Endothelial cell of hepatic sinusoid (primary cell): Measurements from ENCODE around the gene SYNPO.

Experiments used
- in situ Hi-C: cut with HindIII; loops from 2 replicates; pipeline ENCODE4 v1.10.0; 2017; ENCODE audit warnings: low sequenced_read_pairs

SYNPO gene

DNA sequence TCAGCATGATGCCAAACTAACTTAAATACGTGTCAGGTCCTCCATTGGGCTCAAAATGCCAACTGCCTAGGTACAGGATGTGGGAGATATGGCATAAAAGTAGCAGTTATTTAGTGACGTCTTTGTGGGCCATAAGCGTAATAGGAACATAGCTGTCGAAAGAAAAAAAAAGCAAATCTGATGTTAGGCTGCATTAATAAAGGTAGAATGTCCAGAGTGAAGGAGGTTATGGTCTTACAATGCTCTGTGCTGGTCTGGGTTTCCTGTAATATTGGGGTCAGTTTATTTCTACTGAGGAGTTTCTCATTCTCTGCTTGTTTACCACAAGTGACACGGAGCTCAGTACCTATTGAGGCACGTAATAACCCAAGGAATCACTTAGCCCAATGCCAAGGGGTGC, 33.4 kb upstream of the SYNPO start:
- in situ Hi-C loops = no loop called here

DNA sequence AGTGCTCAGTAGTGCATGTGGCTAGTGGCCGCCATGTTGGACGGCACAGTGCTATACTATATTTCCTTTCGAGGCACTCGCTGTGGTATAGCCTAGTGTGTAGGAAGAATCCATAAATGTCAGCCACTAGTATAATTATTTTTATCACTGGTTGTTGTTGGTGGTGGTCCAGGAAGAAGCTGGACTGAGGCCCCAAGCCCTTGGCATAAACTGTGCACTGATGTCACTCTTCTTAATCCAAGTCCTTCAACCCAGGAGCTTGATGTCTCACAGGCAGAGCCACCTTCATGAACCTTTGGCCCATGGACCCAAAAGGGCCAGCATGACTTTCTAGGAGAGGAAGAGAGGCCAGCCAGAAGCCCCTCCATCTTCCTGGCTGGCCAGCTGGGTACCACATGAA, 32.5 kb upstream of the SYNPO start:
- in situ Hi-C loops = no loop called here

DNA sequence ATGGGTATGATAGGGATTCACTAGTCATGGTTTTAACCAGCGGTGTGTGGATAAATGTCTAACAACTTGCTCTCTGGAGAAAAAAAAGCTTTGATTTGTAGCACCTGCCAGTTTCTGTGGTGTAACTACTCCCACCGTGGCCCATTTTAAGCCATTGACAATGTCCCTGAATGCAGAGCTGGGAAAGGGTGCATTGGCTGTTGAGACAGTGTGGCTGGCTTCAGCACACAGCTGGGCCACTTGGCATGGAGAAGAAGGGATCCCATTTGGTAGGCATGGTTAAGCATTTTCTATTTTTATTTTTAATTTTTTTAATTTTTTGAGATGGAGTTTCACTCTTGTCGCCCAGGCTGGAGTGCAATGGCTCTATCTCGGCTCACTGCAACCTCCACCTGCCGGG, 31.5 kb upstream of the SYNPO start:
- in situ Hi-C loops = no loop called here

DNA sequence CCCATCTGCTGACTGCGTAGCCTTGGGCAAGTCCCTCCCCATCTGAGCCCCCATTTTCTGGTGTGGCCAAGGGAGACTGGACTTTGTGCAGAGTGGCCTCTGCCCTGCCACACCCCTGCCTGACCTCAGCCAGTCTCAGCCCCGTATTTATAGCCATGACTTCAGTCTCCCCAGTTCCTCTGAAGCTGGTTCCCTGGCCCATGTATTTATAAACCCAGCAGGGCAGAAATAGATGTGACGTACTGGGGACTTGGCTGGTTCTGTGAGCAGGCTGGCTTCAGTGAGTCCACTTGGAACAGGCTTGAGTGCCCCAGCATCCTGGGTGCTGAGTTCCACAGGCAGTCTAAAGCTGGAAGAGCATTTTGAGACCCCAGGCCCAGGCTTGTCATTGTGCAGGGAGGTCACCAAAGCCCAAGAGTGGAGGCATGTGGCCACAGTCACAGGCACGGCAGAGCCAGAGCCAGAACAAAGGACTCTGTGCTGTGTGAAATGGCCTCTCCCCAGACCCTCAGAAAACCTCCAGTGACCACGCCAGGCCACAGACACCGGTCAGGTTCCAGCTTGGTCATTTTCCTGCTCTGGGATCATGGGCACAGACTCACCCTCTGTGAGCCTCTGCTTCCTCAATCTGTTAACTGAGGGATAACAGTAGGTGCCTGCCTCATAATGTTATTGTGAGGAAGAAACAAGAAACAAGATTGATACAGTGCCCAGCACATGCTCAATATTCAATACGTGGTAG, 30.4 kb upstream of the SYNPO start:
- in situ Hi-C loops = no loop called here

DNA sequence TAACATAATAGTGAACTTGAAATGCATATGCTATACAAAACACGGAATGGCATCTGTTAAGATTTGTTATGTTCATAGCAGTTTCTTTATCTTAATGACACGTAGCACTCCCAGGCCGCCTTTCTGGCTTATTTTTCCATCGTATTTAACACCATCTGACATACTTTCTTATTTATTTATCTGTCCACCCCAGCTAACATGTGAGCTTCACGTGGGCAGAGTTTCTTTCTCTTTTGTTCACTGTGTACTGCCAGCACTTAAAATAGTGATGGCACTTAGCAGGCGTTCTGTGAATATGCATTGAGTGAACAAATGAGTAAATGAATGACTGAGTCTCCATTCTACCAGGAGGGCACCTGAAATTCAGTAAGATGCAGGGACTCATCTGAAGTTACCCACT, 29.4 kb upstream of the SYNPO start:
- in situ Hi-C loops = no loop called here

DNA sequence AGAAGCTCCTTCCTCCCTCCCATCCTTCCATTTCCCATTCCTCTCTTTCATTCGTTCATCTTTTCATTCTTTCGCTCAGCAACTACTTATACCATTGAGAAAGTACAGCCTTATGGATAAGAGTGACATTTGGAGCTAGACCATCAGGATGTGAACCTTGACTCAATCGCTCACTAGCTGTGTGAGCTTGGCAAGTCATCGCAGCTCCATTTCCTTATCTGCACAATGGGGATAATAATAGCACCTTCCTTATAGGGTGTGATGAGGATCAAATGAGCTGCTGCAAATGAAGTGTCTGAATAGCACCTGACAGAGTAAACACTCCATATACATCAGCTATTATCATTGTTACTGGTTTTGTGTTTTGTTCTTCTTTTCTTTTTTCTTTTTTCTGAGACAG, 28.1 kb upstream of the SYNPO start:
- in situ Hi-C loops = no loop called here

DNA sequence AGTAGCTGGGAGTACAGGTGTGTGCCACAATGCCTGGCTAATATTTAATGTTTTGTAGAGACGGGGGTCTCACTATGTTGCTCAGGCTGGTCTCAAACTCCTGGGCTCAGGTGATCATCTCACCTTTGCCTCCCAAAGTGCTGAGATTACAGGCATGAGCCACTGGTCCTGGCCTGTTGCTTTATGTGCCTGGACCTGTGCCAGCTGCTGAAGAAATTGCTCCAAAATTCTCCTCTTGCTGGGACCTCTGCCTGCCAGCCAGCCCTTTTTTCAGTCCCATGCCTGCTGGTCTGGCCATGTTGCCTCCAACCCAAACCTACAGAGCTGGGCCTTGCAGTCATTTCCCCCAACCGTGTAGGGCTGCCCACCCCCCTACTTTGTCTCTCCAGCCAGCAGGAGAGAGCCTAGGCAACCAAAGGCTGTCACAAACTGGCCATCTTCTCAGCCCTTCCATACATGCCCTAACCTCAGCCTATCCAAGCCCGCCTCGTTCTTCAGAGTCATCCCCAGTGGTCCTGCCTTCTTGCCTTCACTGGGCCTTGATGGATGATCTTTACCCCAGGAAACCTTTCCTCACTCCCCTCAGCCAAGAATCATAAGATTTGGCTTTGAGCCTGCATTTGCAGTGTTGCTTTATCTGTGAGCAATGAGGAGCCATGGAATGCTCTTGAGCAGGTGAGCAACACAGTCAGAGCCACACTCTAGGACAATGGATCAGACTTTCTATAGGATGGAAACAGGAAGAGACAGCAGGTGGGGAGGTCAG, 27.4 kb upstream of the SYNPO start:
- in situ Hi-C loops = no loop called here

DNA sequence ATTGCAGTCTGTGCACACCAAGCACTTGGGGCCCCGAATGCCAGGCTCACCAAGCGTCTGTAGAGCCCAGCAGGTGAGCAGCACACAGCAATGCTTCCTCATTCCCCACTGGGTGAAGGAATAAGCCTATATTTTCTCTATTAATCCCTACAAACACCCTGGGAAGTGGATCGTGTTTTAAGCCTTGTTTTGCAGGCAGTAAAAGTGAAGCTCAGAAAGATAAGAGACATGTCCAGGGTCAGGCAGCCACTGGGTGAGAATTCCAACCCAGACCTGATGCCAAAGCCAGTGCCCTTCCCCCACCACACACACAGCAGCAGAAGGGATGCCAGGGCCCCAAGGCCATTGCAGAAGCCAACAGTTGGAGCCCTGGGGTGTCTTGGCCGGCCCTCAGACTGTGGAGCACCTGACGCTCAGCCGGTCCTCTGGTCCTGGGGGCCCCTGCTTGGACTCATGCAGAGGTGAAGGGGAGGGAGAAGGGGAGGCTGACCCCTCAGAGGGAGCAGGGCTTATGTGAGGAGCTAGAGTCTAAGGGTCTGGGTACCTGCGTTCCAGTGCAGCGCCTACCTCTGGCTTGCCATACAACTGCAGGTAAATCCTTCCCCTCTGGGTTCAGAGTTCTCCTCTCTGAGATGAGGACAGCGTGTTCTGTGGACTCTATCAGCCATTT, 26.3 kb upstream of the SYNPO start:
- in situ Hi-C loops = no loop called here

DNA sequence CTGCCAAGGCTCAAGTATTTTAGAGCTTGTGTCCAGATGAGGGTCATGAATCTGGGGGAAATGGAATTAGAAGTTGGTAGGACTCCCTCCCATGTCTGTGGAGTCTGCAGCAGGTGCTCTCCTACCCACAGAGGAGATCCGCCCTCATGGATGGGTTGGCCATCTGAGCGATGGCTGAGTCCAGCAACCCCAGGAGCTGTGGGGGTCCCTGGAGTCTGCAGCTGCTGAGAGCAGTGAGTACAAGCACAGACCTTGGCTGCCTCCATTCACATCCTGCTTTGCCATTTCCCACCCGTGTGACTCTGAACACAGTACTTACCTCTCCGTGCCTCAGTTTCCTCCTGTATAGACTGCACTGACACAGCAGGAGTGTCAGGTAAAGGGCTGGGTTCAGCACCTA, 25.8 kb upstream of the SYNPO start:
- in situ Hi-C loops = loop anchor here (5.0 kb wide), 1 partner anchor 48 kb away; the partner anchor contains the start of gene MYOZ3

DNA sequence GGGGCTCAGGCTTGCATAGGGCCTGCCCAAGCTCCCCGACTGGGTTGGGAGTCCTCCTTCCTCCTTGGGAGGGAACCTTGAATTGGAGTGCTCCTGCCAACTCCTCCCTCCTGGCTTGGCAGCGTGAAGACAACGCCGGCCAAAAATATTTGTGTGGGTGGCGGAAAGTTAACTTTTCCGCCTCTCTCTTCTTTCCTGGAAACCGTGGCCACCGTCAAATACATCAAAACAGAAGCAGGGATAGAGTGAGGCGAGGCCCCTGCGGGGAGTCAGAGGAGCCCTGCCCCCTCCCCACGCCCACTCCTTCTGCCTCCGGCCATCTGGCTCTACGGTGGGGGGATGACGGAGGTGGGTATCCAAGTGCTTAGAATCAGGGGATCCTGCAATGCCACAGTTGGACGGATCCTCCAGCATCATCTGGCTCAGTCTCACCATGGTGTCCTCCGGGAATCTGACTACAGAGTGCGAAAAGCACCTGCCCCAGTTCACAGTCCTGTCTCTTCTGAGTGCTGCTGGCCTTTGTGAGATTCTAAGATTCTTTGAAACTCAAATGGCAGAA, 25.2 kb upstream of the SYNPO start:
- in situ Hi-C loops = loop anchor here (5.0 kb wide), 1 partner anchor 47 kb away; the partner anchor contains the start of gene MYOZ3

DNA sequence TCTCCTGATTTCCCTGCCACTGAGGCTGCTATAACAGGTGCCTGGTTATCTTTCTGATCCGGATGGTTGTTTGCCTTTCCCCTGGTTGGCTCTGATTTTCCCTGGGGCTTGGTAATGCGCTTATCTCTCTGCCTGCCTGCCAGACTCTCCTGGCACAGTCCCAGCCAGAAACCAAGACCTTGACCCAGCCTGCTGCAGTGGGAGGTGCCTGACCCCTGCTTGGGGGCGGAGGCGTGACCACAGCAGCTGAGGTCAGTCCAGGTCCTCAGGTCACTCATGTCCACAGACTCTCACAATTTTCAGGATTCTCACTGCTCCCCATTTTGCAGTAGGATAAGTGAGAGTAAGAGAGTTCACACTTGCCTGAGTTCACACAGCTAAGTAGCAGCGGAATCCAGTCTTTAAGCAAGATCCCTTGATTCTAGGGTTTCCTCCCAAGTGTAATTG, 24.4 kb upstream of the SYNPO start:
- in situ Hi-C loops = loop anchor here (5.0 kb wide), 1 partner anchor 46 kb away; the partner anchor contains the start of gene MYOZ3

DNA sequence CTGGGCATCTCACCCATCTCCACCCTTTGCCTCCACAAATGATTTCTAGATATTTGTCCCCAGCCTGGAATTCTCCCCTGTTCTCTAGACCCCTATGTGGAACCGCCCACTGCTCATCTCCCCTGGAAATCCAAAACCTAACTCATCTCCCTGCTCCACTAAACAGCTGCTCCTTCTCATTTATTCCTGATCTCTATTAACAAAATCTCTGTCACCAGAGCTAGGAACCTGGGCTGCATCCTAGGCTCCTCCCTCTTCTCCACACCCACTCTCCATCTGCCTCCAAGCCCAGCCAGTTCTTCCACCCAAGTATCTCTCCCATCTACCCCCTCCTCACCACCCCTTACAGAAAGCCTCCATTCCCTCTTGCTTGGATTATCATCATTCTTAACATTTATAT, 24.0 kb upstream of the SYNPO start:
- in situ Hi-C loops = loop anchor here (5.0 kb wide), 1 partner anchor 46 kb away; the partner anchor contains the start of gene MYOZ3

DNA sequence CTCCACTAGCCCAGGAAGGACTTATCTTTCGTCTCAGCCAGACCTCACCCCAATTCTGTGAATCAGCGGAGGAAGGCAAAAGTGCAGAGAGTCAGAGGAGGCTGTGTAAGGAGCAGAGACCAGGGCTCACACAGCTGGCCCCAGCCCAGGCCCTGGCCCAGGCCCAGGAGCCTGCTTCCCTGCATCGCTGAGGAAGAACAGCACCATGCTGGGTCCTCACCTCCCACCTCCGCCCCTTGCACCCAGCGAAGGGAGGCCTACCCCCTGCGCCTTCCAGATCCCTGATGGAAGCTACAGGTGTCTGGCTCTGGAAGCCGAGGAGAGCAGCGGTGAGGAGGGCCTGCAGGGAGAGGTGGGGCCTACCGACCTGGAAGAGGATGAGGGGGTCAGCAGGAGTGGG, 22.3 kb upstream of the SYNPO start:
- in situ Hi-C loops = loop anchor here (5.0 kb wide), 1 partner anchor 44 kb away; the partner anchor contains the start of gene MYOZ3

DNA sequence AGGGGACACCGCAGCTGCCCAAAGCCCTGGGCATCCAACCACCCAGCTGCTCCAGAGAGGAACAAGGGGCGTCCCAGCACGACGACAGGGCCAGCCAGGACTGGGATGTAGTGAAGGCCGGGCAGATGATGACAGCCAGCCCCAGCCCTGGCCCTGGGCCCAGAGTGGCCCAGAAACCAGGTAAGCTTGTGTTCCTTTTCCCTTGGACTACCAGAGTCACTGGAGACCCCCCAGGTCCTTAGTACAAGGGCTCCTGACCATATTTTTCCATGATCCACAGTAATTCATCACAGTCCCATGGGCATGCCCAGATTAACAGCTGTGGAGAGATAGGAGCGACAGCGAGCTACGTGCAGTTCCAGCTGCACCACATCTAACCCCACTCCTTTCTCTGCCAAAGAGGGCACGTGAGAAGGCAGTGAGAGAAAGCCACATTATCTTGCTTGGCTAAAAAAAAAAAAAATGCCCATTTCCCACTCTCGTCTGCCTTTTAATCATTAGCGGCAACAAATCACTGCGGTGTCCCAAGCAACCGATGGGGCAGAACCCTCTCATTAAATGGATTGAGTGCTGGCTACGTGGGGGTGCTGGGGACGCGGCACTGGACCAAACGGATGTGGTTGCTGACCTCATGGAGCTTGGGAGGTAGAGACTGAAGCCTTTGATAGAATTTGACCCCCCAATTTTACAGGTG, 21.7 kb upstream of the SYNPO start:
- in situ Hi-C loops = loop anchor here (5.0 kb wide), 1 partner anchor 44 kb away; the partner anchor contains the start of gene MYOZ3

DNA sequence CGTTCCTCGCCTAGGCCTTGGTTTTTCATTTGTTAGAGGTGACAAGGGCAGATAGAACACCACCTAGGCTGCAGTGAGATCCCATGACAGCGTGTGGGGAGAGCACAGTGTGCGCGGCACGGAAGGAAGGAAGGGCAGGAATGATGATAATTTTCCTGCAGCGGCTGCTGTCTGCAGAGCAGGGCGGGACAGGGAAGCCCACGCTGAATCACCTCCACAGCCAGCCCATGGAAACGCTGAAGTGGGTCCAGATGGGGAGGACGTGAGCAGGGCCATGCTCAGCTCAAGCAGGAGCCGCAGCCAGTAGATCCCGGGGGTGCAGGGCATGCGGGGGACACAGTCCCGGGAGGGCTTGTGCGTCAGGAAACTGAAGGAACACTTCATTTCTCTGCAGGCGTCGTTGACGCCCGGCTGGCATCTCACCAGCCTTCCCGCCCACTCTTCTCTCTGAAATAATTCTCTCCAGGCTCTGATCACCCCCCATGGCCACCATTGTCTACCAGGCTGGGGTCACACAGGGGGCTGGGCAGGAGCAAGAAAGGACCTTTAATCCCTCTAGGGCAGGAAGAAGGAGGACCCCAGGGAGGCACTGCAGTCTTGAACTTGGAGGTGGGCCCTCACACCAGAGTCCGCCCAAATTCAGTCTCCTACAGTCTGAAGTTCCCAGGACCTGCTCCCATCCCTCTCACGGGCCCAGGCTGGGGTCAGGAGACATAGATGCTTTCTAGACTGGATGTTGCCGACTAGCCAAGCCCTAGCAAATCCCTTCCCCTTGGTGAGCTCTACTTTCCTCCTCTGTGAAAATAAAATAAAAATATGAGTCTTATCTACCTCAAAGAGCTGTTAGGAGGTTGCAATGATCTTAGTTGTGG, 20.9 kb upstream of the SYNPO start:
- in situ Hi-C loops = loop anchor here (5.0 kb wide), 1 partner anchor 43 kb away; the partner anchor contains the start of gene MYOZ3

DNA sequence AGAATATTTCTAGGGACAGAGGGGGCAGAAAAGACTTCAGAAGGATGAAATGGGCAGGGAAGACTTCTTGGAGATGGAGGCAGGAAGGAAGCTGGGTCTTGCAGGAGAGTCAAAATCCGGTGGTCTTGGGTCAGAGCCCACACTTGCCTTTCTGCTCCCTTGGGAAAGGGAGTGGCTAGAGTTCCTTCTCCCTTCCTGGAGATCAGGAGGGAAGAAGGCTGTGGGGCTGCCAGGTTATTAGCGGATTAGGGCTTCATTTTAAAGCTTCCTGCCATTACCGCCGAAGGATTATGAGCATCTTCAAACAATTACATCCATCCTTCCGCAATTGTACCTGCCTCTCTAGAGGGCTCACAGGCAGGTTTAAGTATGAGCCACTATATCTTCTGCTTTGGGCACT, 19.2 kb upstream of the SYNPO start:
- in situ Hi-C loops = no loop called here

DNA sequence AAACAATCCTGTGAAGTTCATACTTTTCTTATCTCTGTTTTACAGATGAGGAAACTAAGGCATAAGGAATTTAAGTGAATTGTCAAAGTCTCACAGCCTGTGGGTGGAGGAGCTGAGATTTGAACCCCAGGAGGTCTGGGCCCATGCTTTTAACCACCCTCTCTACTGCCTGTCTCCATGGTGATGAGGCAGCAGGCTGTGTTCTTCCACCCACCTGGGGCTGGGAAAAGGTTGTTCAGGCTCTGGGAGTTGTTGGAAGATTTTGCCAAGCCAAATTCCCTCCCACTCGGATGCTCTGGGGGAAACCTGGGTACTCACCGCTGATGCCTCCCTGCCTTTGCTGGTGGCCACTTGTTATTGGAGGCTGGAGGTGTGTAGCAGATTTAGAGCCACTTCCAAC, 18.3 kb upstream of the SYNPO start:
- in situ Hi-C loops = no loop called here

DNA sequence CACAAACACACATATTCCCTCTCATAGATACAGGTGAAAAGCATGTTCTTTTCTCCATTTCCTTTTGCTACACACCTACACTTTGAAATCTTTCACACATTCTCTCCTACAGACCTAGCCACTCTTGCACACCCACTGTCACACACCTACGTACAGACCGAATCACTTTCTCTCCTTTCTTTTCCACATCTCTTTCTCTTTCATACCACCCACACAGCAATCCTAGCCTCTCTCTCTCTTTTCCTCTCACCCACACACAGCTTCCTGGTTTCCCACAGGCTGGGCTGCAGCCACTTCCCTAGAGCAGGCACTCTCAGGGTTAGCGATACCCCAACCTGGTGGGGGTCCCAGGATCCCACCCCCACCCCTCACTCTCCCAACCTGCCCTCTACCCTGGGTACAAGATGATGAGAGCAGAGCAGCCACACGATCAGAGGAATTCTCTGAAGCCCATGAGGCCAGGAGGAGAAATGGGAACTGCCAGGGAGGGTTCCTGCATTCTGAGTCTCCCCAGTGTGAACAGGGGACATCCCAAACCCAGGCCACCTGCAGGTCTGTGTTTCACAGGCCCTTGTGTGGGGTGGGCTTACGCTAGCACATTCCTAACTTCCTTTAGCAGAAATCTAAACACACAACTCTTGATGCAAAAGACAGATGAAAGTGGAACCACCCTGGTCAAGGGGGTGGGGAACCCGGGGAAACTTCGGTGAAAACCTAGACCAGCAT, 17.1 kb upstream of the SYNPO start:
- in situ Hi-C loops = no loop called here

DNA sequence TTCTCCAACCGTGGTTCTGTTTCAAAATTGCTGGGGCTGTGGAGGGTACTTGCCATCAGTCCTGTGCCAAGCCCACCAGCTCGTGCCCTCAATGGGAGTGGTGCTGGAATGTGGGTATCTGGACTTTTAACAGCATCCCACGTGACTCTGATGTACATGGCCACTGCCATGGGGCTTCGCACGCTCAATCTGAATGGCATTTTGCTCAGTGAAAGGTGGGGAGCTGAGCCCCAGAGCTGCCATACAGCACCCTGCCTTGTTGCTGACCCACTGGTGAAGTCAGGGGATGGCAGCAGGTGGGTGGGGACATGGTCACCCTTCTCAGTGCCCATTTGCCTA, 16.6 kb upstream of the SYNPO start:
- in situ Hi-C loops = no loop called here
